HG02884 (cell line): ENCODE results near the gene PDE3A.
"Not testable (repeated sequence)": the region's sequence is repeated elsewhere in the genome, so short reads cannot be mapped to it uniquely, and the experiment has no call there.

Experiments
- ATAC-seq: cut with Tn5 transposase; IDR thresholded peaks from one replicate; pipeline ENCODE4 v1.9.1; 2021; ENCODE audit warnings: mild to moderate bottlenecking, moderate library complexity; ENCODE audit not compliant: unreplicated experiment

Gene PDE3A

GRCh38 chr12:20528208-20528607, 159.9 kb downstream of the PDE3A start:
- no peak for ATAC-seq

DNA sequence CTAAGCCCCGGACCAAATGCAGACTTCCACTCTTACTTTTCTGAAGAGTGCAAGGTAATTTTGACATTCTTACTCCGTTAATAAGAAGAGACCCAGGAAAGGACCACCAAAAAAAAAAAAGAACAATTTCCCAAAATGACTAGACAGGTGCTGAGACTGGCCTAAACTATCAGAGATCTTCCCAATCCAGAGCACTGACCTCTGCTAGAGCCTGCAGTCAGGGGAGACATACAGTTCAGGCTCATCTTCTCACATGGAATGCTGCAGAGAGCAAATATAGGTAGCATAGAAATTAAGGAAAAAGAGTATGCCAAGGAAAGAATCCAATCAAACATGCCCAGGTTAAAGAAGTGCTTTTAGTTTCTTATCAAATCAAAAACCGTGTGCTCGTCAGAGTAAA, 177.9 kb downstream of the PDE3A start:
- no peak for ATAC-seq

DNA sequence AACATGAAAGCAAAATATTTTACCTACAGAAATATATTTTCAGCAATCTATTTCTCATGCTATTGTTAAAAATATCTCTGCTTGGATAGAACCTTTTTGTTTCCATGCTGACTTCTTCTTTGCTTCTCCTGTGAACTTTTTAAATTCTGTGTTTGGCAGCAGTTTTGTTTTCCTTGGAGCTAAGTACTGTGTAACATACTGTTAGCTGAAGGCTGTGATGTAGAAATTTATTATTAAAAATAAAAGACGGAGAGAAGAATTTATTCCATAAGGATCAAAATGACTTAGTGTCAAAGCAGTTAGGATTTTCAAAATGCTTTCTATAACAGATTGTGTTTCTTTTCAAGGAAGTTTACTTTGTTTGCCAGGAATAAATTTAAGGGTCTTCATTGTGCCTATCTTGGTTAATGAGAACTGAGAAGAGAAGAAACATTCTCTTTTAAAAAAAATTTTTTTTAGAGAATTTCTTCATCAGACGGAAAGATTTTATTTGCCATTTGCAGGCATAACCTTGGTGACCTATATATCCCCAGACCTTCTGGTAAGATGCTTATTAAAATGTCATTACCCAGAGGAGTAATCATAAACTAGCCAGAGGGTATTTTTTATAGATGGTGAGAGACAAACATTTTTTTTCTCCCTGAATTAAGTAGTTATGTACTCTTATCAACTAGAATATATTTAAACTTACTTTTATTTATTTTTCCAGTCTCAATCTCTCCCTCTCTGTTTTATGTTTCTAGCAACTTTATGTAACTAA, 179.7 kb downstream of the PDE3A start:
- ATAC-seq, result no peak

- no peak for ATAC-seq
These were observed 180.3 kb downstream of the PDE3A start for GRCh38 chr12:20548611-20549010.

DNA sequence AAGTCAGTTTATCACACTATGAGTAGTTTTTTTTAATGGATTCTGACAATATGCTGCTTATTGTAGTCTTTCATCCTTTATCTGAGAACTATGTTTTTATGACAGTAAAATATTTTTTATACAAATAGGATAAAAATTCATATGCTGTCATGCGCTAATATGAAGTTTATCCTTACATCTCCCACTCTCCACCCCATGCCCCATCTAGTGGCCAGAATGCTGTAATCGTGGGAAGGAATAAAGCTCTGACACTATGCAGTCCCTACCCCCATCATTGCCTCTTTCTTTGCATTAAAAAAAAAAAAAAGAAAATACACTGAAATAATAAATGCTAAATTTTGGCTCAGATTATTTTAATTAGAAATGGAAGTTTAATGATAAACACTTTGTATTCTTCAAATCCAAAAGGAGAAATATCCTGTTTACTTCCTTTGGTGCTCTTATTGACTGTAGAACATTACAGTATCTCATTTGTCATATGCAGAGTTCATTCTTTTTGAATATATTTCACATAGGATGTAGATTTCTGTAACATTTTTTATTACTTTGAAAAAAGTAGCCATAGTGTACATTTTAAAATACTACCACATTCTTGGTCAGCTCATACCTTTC, 180.9 kb downstream of the PDE3A start:
- no peak for ATAC-seq

DNA sequence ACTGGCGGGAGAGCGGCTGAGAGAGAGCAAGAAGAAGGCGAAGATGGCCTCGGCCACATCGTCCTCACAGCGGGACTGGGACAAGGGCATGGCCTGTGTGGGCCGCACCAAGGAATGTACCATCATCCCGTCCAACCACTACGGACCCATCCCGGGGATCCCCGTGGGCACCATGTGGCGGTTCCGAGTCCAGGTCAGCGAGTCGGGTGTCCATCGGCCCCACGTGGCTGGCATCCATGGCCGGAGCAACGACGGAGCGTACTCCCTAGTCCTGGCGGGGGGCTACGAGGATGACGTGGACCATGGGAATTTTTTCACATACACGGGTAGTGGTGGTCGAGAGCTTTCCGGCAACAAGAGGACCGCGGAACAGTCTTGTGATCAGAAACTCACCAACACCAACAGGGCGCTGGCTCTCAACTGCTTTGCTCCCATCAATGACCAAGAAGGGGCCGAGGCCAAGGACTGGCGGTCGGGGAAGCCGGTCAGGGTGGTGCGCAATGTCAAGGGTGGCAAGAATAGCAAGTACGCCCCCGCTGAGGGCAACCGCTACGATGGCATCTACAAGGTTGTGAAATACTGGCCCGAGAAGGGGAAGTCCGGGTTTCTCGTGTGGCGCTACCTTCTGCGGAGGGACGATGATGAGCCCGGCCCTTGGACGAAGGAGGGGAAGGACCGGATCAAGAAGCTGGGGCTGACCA, 183.6 kb downstream of the PDE3A start:
- ATAC-seq, result not testable (repeated sequence)

- not testable (repeated sequence) for ATAC-seq
These were observed 184.2 kb downstream of the PDE3A start for GRCh38 chr12:20552586-20552985.

DNA sequence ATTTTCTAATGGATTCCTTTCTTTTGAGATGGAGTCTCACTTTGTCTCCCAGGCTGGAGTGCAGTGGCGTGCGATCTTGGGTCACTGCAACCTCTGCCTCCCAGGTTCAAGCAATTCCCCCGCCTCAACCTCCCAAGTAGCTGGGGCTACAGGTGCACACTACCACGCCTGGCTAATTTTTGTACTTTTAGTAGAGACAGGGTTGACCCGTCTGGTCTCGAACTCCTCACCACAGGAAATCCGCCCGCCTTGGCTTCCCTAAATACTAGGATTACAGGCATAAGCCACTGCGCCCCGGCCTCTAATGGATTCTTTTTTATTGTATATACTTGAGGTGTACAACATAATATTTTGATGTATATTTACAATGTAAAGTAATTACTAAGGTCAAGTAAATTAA, 186.7 kb downstream of the PDE3A start:
- ATAC-seq, result no peak

- ATAC-seq, result no peak
These were observed 187.4 kb downstream of the PDE3A start for GRCh38 chr12:20555771-20556170.

GRCh38 chr12:20557096-20557495, 188.8 kb downstream of the PDE3A start:
- no peak for ATAC-seq

GRCh38 chr12:20560935-20561334, 192.6 kb downstream of the PDE3A start:
- ATAC-seq, result no peak

DNA sequence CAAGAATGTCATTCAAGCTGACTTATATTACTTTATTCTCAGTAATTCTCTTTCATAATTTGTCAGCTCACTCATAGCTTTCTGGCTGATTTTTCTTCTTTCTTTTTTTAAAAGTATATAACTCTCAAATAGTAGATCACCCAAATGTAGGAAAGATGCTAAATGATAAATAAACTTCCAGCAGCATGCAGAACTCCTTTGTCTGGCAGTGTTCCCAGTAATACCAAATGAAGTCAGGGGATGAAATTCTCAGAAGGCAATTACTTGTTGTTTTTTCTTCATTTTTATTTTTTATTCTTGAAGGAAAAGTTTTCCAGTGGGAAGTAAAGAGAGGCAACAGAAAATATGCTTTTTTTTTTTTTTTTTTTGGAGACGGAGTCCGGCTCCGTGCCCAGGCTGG, 193.5 kb downstream of the PDE3A start:
- no peak for ATAC-seq

GRCh38 chr12:20567413-20567812, 199.1 kb downstream of the PDE3A start:
- no peak for ATAC-seq

- no peak for ATAC-seq
These were observed 204.1 kb downstream of the PDE3A start for GRCh38 chr12:20572451-20572850.

DNA sequence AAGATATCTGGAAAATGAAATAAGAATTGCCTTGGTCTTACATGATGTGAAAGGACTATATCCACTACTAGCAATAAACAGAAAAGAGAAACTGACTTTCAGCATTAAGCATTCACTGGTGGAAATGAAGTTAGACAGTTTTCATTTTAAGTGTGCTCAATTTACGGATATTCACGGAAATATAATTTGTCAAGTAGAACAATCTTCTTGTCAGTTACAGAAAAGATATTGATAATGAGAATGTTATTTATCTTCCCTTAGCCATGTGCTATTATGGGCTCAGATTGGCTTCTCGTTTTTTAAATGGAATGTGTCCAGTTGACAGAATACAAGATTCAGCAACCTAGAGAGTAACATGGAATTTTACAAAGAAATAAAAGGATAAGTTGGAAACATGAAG, 208.2 kb downstream of the PDE3A start:
- ATAC-seq, result no peak

GRCh38 chr12:20577054-20577453, 208.7 kb downstream of the PDE3A start:
- ATAC-seq, result no peak

DNA sequence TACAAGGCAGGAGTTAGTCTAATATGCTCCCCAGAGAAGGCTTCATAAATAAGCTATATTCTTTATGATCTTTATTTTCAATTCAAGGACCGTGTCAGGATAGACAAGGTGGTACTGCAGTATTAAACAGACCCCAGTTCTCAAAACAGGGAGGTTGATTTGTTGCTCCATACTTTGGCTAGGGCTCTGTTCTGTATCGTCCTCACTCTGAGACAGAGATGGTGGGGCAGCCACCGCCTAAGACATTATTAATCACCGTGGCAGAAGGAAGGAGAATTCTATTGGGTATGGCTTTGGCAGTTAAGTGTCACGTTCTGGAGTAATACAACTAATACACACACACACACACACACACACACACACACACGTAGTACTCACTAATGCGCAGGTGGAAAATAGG, 209.8 kb downstream of the PDE3A start:
- no peak for ATAC-seq

DNA sequence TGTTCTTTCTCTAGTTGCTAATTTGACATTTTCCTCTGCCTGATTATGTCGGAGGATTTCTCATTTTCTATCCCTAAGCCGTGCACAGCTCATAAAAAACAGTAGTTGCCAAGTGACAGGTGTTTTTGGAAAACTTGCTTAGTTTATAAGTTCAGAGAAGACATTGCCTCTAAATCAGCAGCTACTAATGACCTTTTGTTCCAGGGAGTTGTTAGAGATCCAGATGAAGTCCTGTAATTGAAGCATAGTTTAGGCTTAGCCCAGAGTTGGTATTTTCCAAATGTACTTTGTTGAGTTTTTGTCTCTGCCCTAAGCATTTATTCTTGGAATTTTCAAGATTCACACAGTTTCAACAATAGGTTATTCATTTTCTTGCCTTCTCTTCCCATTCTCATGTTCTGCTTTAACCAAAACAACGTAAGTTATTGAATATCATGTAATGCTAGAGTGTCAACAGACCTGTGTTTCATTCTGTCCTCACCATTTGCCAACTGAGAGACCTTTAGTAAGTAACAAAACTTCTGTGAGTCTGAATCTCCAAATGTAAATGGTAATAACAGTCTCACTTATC, 216.8 kb downstream of the PDE3A start:
- no peak for ATAC-seq

- ATAC-seq, result no peak
These were observed 217.6 kb downstream of the PDE3A start for GRCh38 chr12:20585913-20586312.

GRCh38 chr12:20588042-20588441, 219.7 kb downstream of the PDE3A start:
- no peak for ATAC-seq

DNA sequence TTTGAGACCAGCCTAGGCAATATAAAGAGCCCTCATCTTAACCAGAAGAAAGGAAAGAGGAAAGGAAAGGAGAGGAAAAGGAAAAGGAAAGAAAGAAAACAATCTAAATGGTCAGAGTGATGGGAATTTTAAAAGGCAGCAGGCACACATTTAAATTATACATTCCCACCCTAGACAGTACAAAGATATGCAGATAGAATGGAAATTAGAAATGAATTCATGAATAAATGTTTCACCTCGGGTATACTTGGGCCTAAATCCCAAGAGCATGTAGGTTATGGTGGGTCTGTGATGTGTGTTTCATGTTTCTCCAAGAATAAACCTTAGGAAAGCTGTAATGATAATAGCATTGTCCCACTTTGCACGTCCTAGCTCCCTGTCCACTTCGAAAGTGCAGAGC, 222.2 kb downstream of the PDE3A start:
- ATAC-seq, result no peak

GRCh38 chr12:20592556-20592955, 224.2 kb downstream of the PDE3A start:
- no peak for ATAC-seq
